RPMI7951 (cell line): ENCODE data around the gene DNAH2. TPM values are rescaled to one million over a fixed set of nuclear protein-coding genes. Genes with fewer than 3 reads are reported as not detected.

ENCODE experiments used
- DNase-seq: peaks from one replicate; pipeline ENCODE4 v3.0.0-alpha.2; 2012; ENCODE audit warnings: low read depth
- total RNA-seq: library from RNA; depleted of rRNA; stranded (reverse); fragments of >200 nt; shearing (Covaris generic); gene quantifications from 2 replicates; pipeline ENCODE4 v1.2.3, GENCODE V29; 2014; rRNA removed

DNAH2 gene
- total RNA-seq, 1 experiment from 2014 or later: 3.2 TPM

GRCh38 chr17:7864995-7865650, 147.6 kb downstream of the DNAH2 start:
- no peak for DNase-seq

GRCh38 chr17:7867881-7868329, 150.4 kb downstream of the DNAH2 start:
- no peak for DNase-seq

- DNase-seq: no peak
Measured at GRCh38 chr17:7873051-7873450, 155.5 kb downstream of the DNAH2 start.

- no peak for DNase-seq
Measured at GRCh38 chr17:7875804-7876370, 158.3 kb downstream of the DNAH2 start.

- no peak for DNase-seq
Measured at GRCh38 chr17:7878234-7878633, 160.7 kb downstream of the DNAH2 start.

GRCh38 chr17:7880076-7880868, 162.7 kb downstream of the DNAH2 start:
- no peak for DNase-seq

GRCh38 chr17:7881276-7882054, 163.9 kb downstream of the DNAH2 start:
- DNase-seq: no peak

- no peak for DNase-seq
Measured at GRCh38 chr17:7882068-7882467, 164.5 kb downstream of the DNAH2 start.

GRCh38 chr17:7882629-7883028, 165.1 kb downstream of the DNAH2 start:
- no peak for DNase-seq

Other genes starting within 250 kb of the DNAH2 start
- 14.3 and 14.8 TPM in 2 replicates for gene ZBTB4, start 238.1 kb upstream of the DNAH2 start, total RNA-seq
- not detected in 2 replicates for gene SLC35G6, start 236.3 kb upstream of the DNAH2 start, total RNA-seq
- gene POLR2A, start 233.4 kb upstream of the DNAH2 start, total RNA-seq: 15.4 and 22.3 TPM in 2 replicates
- gene TNFSF12, start 168.7 kb upstream of the DNAH2 start, total RNA-seq: 8.8 and 9.2 TPM in 2 replicates
- gene TNFSF13, start 159.0 kb upstream of the DNAH2 start, total RNA-seq: 0.10 and 0.60 TPM in 2 replicates
- 53.5 and 59.0 TPM in 2 replicates for gene SENP3, start 155.8 kb upstream of the DNAH2 start, total RNA-seq
- gene CD68, start 138.1 kb upstream of the DNAH2 start, total RNA-seq: 35.3 and 44.1 TPM in 2 replicates
- gene MPDU1, start 133.9 kb upstream of the DNAH2 start, total RNA-seq: 166 and 211 TPM in 2 replicates
- not detected in 2 replicates for gene SOX15, start 127.7 kb upstream of the DNAH2 start, total RNA-seq
- gene FXR2, start 102.8 kb upstream of the DNAH2 start, total RNA-seq: 20.3 and 25.2 TPM in 2 replicates
- gene SAT2, start 89.9 kb upstream of the DNAH2 start, total RNA-seq: 17.4 and 31.2 TPM in 2 replicates
- gene SHBG, start 87.6 kb upstream of the DNAH2 start, total RNA-seq: not detected in 2 replicates
- not detected in 2 replicates for gene ATP1B2, start 66.8 kb upstream of the DNAH2 start, total RNA-seq
- 2.5 and 4.1 TPM in 2 replicates for gene TP53, start 30.3 kb upstream of the DNAH2 start, total RNA-seq
- gene WRAP53, start 29.3 kb upstream of the DNAH2 start, total RNA-seq: 22.5 and 25.7 TPM in 2 replicates
- gene EFNB3, start 12.5 kb upstream of the DNAH2 start, total RNA-seq: 0.84 and 1.3 TPM in 2 replicates
- 0.20 and 0.48 TPM in 2 replicates for gene KDM6B, start 116.5 kb downstream of the DNAH2 start, total RNA-seq
- not detected in 2 replicates for gene TMEM88, start 137.3 kb downstream of the DNAH2 start, total RNA-seq
- gene NAA38, start 139.8 kb downstream of the DNAH2 start, total RNA-seq: 94.4 and 110 TPM in 2 replicates
- gene CYB5D1, start 140.3 kb downstream of the DNAH2 start, total RNA-seq: 5.7 and 6.1 TPM in 2 replicates
- gene CHD3, start 171.0 kb downstream of the DNAH2 start, total RNA-seq: 20.3 and 30.8 TPM in 2 replicates
- 2.3 and 7.8 TPM in 2 replicates for gene RNF227, start 198.5 kb downstream of the DNAH2 start, total RNA-seq
- 1.1 TPM in 2 replicates for gene KCNAB3, start 212.1 kb downstream of the DNAH2 start, total RNA-seq
- gene TRAPPC1, start 214.2 kb downstream of the DNAH2 start, total RNA-seq: 39.9 and 54.2 TPM in 2 replicates
- 19.6 and 23.2 TPM in 2 replicates for gene CNTROB, start 214.5 kb downstream of the DNAH2 start, total RNA-seq